Left lobe of liver (tissue), 2 donors: ENCODE measurements around the gene ANKRD9. TPM values are rescaled to one million over a fixed set of nuclear protein-coding genes. Genes with fewer than 3 reads are reported as not detected.
"Not testable (repeated sequence)": the region's sequence is repeated elsewhere in the genome, so short reads cannot be mapped to it uniquely, and the experiment has no call there.

Source experiments
- ATAC-seq: fragments of 200-7000 bp; cut with Tn5 transposase; one replicate; pipeline ENCODE4 v1.9.1; 2020; ENCODE audit warnings: mild to moderate bottlenecking, moderate library complexity
- DNase-seq: peaks from one replicate; pipeline ENCODE4 v3.0.0-alpha.2; 2020; ENCODE audit warnings: low spot score
- total RNA-seq: library from RNA; stranded (reverse); gene quantifications from one replicate; pipeline ENCODE4 v1.2.1, GENCODE V29; 2021
- donor health status: DM: no; HTN: no; CAD: no; lungs with moderate emphysema.
- donor health status: DM: no; HTN: yes; CAD: no.

Gene ANKRD9
- total RNA-seq, 1 donor from 2014 or later: 14.5 TPM

GRCh38 chr14:102538602-102539543 is 29.3 kb upstream of the ANKRD9 start:
- ATAC-seq: no peak
- DNase-seq: no peak

DNA sequence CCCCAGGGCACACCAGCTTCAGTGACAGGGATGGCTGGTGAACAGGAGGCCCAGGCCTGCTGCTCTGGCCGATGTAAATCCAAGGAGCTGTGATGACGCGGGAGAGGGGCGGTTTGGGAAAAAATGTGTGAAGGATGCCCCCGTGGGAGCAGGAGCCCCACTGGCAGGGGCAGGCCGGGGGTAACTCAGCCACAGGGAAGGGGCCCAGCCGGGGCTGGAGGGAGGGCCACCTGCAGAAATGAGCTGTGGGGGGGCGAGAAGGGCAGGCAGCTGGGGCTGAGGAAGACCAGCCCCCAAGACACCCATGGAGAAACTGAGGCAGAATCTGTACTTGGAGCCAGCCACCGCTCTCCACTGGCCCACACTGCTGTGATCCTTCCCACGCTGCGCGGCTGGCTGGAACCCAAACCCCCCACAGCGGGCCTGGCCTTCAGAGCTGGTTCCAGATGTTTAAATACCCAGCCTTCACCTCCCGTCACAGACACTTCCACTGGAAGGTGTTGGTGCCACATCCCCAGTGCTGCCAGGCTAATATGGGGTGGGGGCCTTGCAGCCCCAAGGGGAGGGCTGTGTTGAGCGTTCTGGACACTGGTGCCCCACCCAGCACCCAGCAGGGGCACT is 28.5 kb upstream of the ANKRD9 start:
- DNase-seq: no peak
- ATAC-seq: no peak

DNA sequence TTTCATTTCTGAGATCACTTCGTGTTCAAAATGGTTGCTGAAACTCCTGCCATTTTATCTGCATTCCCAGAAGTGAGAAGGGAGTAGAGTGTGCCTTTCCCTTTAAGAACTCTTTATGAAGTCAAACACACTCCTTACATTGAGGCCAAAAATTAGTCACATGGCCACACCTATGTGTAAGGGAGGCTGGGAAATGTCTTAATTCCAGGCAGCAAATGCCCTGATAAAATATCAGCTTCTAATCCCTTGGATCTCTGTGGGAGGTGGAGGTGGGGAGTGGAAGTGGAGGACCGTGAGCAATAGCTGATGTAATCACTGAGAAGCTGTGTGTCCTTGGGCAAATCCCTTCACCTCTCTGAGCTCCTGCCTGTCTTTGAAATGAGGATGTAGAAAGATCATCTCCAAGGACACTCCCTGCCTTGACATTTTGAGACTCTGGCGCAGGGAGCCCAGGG is 22.7 kb upstream of the ANKRD9 start:
- ATAC-seq (no peak), DNase-seq (no peak)

- ATAC-seq: no peak
Observed at GRCh38 chr14:102530828-102531478, 21.4 kb upstream of the ANKRD9 start.

GRCh38 chr14:102528431-102529170 is 19.0 kb upstream of the ANKRD9 start:
- ATAC-seq (no peak), DNase-seq (no peak)

More at GRCh38 chr14:102530828-102531478, 21.4 kb upstream of the ANKRD9 start:
- DNase-seq: no peak

GRCh38 chr14:102525929-102526497 is 16.4 kb upstream of the ANKRD9 start:
- ATAC-seq (no peak), DNase-seq (no peak)

DNA sequence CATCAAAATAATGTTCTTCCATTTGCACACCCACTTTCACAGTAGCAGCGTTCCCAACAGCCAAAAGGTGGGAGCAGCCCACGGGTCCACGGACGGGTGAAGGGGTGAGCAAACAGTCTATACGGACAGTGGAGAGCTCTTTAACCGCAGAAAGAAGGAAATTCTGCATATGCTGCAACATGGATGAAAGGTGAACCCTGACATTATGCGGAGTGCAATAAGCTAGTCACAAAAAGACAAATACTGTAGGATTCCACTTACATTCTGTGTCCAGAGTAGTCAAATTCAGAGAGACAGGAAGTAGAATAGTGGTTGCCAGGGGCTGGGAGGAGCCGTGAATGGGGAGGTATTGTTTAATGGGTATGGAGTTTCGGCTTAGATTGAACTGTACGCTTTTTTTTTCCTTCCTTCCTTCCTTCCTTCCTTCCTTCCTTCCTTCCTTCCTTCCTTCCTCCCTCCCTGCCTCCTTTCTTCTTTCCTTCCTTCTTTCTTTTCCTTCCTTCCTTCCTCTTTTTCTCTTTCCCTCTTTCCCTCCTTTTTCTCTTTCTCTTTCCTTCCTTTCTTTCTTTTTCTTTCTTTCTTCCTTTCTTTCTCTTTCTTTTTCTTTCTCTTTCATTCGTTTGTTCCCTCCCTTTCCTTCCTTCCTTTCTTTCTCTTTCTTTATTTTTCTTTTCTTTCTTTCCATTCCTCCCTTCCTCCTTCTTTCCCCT is 15.8 kb upstream of the ANKRD9 start:
- DNase-seq: no peak

DNA sequence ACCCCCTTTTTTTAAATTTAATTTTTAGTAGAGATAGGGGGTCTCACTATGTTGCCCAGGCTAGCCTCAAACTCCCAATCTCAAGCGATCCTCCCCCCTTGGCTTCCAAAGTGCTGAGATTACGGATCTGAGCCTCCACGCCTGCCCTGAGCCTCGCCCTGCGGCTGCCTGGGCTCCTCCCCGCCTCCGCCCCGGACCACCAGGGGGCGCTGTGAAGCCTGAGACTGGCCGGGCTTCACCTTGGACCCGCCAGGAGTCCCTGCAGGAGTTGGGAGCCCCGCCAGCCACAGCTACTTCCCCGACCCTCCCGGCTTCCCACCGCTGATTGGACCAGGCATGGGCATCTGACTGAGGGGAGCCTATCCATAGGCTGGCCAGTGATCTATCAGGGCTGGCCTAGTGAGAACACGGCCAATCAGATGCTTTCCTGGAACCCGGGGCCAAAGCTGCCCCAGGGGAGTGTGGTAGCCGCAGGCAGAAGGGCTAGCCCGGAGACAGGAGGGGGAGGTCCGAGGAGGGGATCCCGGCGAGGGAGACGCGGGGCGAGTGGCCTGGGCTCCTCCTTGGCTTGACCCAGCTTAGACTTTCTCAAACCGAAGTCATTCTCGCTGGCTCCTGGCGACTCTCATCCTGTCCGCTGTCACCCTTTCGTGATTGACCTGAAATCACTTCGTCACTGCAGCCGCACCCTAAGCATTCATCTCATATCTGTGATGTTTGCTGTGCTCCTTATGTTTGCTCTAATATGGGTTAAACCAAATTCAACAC is 15.1 kb upstream of the ANKRD9 start:
- peak; percentile 96 for ATAC-seq
- peak; percentile 98 for DNase-seq

More for the DNA sequence above, 15.8 kb upstream of the ANKRD9 start:
- peak; percentile 25 for ATAC-seq

GRCh38 chr14:102523569-102524450 is 14.2 kb upstream of the ANKRD9 start:
- ATAC-seq (no peak), DNase-seq (no peak)

DNA sequence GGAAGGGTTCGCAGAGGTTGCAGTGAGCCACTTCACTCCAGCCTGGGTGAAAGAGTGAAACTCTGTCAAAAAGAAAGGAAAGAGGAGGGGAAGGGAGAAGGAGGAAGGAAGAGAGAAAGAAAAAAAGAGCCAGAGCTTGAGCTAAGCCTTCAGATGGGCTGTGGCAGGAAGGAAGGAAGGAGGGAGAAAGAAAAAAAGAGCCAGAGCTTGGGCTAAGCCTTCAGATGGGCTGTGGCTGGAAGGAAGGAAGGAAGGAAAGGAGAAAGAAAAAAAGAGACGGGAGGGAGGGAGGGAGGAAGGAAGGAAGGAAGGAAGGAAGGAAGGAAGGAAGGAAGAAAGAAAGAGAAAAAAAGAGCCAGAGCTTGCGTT is 13.6 kb upstream of the ANKRD9 start:
- no peak for DNase-seq
- ATAC-seq: no peak

DNA sequence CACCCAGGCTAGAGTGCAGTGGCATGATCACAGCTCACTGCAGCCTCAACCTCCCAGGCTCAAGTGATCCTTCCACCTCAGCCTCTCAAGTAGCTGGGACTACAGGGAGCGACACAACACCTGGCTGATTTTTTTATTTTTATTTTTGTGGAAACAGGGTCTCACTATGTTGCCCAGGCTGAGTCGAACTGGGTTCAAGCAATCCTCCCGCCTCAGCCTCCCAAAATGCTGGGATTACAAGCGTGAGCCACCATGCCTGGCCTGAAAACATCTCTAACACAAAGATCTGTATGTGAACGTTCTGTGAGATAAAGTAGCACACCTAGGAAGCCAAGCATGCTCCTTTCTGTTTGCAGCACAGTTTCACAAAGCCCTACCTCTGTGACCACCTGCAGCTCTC is 10.1 kb upstream of the ANKRD9 start:
- not testable (repeated sequence) for DNase-seq, ATAC-seq

- DNase-seq: no peak
- ATAC-seq: no peak
Observed at GRCh38 chr14:102518063-102518648, 8.6 kb upstream of the ANKRD9 start.

DNA sequence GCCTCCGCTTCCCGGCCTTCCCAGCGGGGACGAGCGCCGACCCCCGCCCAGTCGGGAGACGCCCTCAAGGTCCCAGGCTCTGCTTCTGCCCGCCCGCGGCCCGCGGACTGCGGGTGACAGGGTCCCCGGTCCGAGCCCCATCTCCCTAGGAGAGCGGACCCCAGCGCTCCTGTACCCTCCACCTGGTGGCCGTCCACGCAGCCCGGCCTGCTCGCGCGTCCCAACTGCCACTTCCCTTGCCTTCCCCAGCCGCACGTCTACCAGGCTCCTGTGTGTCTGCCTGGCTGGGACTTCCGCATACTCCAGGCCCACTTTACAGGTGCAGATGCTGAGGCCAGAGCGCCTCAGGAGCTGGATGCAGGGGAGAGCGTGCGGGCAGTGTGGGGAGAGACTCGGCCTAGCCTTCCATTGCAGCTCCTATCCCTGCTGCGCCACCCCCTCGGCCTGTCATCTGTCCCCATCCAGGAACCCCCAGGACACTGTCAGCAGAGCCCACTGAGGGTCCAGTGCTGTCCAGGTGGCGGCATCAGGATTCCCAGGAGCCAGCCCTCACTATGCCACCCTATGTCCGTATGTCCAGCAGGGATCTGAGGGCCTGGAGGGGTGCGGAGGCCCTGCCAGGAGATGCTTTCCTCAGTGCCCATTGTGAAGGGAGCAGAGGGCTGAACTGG is 8.0 kb upstream of the ANKRD9 start:
- ATAC-seq: peak; percentile 2

GRCh38 chr14:102516531-102517391 is 7.2 kb upstream of the ANKRD9 start:
- DNase-seq (peak; percentile 68), ATAC-seq (peak; percentile 94)

More for the DNA sequence above, 8.0 kb upstream of the ANKRD9 start:
- DNase-seq: no peak

DNA sequence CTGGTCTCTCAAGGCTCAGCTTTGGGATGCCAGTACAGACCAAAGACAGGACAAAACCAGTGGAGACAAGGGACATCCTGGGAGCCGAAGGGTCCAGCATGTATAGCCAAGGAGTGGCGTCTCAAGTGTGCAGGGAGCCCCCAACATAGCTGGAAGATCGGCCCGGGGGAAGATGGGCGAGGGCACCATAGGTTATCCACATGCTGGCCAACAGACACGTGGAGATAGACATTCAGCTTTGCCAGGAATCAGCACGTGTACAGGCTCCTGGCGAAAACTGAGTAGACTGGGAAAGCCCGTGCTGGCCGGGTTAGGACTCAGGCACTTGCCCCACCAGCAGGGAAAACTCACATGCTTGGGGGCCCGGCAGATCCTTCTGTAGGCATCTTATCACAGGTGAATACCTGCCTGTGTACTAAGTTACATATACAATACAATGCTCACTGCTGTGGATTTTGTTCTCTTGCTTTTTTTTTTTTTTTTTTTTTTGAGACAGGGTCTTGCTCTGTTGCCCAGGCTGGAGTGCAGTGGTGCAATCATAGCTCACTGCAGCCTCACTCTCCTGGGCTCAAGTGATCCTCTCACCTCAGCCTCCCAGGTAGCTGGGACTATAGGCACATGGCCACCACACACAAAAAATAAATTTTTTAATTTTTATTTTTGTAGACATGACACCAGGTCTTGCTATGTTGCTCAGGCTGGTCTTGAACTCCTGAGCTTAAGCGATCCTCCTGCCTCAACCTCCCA is 5.6 kb upstream of the ANKRD9 start:
- ATAC-seq: no peak
- no peak for DNase-seq
